HG03045 (cell line): Measurements from ENCODE around the gene LGMN.
A peak's percentile ranks its signal among the peaks of the same experiment; 100 is the strongest.
"Not testable (repeated sequence)": the region's sequence is repeated elsewhere in the genome, so short reads cannot be mapped to it uniquely, and the experiment has no call there.

ENCODE experiments used
- ATAC-seq: cut with Tn5 transposase; IDR thresholded peaks from one replicate; pipeline ENCODE4 v1.9.1; 2021; ENCODE audit warnings: mild to moderate bottlenecking, moderate library complexity; ENCODE audit not compliant: unreplicated experiment

Gene LGMN

GRCh38 chr14:92701826-92702225 lies 46.6 kb downstream of the LGMN start:
- ATAC-seq = no peak

- no peak for ATAC-seq
Observed at GRCh38 chr14:92698393-92698792, 50.0 kb downstream of the LGMN start.

GRCh38 chr14:92696366-92696765 lies 52.1 kb downstream of the LGMN start:
- ATAC-seq = no peak

DNA sequence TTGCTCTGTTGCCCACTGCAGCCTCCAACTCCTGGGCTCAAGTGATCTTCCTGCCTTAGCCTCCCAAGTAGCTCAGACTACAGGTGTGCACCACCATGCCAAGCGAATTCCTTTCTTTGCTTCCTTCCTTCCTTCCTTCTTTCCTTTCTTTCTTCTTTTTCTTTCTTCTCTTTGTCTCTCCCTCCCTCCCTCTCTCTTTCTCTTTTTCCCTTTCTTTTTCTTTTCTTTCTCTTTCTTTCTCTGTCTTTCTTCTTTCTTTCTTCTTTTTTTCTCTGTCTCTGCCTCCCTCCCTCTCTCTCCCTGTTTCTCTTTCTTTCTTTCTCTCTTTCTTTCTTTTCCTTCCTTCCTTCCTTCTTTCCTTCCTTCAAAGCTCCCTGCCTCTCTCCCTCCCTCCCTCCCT lies 52.9 kb downstream of the LGMN start:
- ATAC-seq = no peak

DNA sequence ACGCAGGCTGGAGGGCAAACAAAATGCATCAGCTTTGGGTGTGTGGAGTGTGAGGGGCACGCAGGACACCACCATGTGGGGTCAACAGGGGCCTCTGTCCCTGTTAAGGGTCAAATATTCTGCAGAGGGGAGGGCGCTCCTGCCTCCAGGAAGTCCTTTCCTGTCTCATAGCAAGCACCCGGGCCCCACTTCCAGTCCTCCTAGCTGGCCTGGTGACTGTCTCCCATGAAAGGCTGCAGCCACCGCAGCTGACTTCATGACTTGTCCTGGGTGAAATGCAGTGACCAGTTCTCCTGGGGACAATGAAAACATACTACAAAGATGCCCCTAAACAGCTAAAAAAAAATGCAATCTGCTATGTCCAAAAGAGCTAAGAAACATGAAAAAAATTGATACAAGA lies 53.6 kb downstream of the LGMN start:
- no peak for ATAC-seq

DNA sequence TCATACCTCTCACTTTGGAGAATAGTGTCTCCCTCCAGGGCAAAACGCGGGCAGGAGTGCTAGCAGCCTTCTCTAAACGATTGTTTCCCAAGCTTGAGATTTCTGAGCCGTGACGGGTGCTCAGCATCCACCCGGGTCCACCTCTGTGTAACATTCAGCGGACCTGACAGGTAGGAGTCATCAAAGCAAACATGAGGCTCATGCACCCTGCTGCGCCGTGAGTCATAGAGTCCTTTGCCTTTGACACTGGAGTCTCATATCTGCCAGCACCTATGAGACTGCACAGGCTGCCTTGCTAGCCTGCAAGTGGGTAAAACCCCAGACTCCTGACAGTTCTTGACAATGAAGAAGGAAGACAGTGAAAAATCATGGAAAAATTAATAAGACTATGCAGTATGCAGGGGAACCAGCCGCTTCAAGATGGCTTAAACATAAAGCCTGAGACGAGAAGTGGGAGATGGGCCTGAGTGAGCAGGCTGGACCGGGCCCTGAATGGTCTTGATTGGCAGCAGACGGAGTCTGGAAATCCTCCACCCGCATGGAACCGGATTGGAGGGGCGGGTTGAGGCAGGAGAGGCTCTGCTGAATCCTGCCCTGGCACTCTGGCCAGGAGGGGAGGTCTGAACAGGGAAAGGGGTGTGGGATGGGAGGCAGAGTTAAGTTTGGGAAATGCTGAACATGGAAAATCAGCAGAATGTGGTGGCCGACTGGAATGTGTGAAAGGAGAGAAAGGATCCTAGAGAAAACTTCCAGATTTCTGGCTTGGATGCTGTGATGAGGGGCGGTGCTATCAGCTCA lies 54.2 kb downstream of the LGMN start:
- ATAC-seq = no peak

GRCh38 chr14:92692822-92693226 lies 55.6 kb downstream of the LGMN start:
- no peak for ATAC-seq

- ATAC-seq = no peak
Observed at GRCh38 chr14:92690171-92691011, 58.0 kb downstream of the LGMN start.

- no peak for ATAC-seq
Observed at GRCh38 chr14:92688434-92689375, 59.7 kb downstream of the LGMN start.

DNA sequence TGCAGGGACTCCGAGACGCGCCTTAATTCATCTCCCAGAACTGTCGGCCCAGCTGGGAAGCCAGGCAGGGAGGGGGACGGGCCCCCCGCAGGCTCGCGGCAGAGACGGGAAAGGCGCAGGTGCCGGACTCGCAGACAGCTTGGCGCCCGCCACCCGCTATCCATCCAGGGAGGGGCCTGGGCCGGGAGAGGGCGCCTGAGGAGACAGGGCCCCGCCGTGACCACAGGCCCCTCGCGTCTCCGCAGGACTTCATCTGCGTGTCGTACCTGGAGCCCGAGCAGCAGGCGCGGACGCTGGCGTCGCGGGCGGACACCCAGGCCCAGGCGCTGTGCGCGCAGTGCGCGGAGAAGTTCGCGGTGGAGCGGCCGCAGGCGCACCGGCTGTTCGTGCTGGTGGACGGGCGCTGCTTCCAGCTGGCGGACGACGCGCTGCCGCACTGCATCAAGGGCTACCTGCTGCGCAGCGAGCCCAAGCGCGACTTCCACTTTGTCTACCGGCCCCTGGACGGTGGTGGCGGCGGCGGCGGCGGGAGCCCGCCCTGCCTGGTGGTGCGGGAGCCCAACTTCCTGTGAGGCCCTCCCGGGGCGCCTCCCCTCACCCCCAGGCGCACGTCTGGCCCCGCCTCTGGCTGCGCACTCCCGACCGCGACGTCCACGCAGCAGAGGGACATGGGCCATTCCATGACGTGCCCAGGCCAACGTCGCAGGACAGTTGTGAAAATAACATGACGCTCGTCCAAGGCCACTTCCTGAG lies 60.6 kb downstream of the LGMN start:
- no peak for ATAC-seq

GRCh38 chr14:92686900-92687427 lies 61.5 kb downstream of the LGMN start:
- ATAC-seq = peak; percentile 66

DNA sequence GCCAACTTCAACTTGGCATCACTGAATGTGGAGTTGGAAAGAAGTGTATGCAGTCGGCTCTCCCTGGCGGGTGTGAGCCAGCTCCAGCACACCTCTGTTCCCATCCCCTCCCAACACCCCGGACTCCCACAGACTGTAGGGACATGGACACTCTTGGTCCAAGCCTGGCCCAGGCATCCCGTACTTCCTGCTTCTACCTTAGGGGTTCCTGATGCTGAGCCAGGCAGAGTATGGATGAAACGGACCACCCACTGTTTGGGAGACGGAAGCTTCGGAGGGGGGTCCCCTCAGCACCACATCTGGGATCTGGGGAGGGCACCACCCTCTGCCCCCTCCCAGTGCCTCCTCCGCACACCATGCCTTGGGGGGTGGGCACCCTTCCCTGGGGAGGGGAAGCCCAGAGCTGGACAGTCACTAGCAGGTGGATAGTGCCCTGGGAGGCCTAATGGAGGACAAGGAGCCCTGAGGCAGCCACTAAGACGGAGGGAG lies 62.0 kb downstream of the LGMN start:
- no peak for ATAC-seq

DNA sequence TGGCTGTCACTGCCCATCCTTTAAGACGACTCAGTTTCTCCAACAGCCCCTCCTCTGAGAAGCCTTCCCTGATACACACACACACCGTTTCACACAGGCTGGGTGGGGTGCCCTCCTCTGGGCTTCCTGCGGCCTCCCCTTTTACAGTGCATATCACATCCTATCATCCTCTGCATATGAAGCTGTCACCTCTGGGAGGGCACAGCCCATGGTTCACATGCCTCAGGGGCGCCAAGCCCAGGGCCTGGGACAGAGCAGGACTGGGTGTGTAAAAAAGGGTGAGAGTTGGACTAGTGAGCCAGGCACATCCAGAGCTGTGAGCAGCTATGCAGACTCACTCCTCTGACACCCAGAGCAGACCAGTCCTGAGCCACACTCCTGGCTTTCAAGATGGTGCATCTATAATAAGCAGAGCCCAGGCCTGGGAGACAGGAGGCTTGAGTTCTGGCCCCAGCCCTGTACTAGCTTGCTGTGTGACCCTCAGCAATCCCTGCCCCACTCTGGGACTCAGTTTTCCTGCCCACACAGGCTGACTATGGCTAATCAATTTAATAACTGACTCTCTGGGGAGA lies 62.6 kb downstream of the LGMN start:
- ATAC-seq = no peak

DNA sequence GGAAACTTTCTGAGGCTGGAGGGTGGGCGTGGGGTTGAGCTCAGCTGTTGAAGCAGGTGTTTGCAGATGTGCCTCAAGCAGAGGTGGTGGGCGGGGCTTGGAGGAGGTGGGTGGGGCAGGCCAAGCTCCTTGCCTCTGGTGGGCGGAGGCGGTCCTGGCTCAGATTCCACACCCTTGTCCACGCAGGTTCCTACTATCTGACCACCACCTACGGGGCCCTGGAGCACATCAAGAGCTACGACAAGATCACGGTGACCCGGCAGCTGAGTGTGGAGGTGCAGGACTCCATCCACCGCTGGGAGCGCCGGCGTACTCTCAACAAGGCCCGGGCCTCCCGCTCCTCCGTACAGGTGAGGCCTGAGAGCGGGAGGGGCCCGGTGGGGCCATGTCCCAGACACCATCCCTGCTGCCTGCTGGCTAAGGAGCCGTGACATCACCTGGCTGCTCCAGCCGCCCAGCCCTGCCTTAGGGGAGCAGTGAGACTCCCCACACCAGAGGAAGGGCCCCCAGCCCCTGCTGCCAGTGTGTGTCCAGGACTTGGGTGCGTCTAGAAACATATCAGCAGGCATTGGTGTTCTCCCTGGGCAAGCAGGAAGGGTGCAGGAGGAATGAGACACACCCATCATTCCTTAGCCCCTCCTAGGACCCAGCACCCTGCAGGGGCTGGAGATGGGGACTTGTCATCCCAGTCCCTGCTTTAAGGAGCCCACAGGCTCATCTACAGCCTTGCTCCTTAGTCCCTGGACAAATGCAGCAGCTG lies 63.4 kb downstream of the LGMN start:
- no peak for ATAC-seq

GRCh38 chr14:92683041-92683440 lies 65.4 kb downstream of the LGMN start:
- no peak for ATAC-seq

GRCh38 chr14:92680781-92681650 lies 67.4 kb downstream of the LGMN start:
- ATAC-seq = peak; percentile 26

- ATAC-seq = not testable (repeated sequence)
Observed at GRCh38 chr14:92680330-92680729, 68.1 kb downstream of the LGMN start.

DNA sequence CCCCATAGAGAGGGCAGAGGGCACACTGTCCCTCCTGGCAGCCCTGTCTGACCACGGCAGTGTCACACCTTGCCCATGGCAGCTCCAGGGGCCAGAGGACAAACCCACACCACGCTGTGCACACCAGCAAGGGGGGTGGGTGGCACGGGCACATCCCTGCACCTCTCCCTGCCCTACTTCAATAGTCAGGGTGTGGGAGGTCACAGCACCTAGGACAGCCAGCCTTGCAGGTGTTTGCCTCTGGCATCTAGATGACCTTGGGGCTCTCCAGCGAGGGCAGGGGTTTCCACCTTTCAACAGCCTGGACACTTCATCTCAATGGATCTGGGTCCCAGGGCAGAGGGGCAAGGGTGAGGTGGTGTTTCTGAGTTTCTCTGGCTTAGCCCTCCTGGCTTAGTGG lies 69.2 kb downstream of the LGMN start:
- no peak for ATAC-seq
